SK-N-SH treated with all-trans-retinoic acid at 6 μM for 48 hours (cell line): ENCODE measurements around the gene AR.
"Not testable (repeated sequence)": the region's sequence is repeated elsewhere in the genome, so short reads cannot be mapped to it uniquely, and the experiment has no call there.

Experiments
- ATAC-seq: fragments of 200-7000 bp; cut with Tn5 transposase; 3 replicates; pipeline ENCODE4 v1.9.1; 2020; ENCODE audit warnings: mild to moderate bottlenecking, moderate library complexity
- ARNTL ChIP-seq: fragments of 450-650 bp; formaldehyde crosslinking; IDR thresholded peaks from 2 replicates; pipeline ENCODE4 v1.5.0; 2020; ENCODE audit warnings: low read depth, mild to moderate bottlenecking, moderate library complexity, borderline replicate concordance
- CREB5 ChIP-seq: fragments of 250-450 bp; sonication (Bioruptor Pico); IDR thresholded peaks from 2 replicates; pipeline ENCODE4 v1.5.1; 2020; ENCODE audit warnings: low read depth, mild to moderate bottlenecking, moderate library complexity
- CSDC2 ChIP-seq: fragments of 250-450 bp; sonication (Bioruptor Pico); IDR thresholded peaks from 2 replicates; pipeline ENCODE4 v1.5.0; 2020; ENCODE audit warnings: mild to moderate bottlenecking, moderate library complexity
- CSRNP3 ChIP-seq: fragments of 250-450 bp; sonication (Bioruptor Pico); IDR thresholded peaks from 2 replicates; pipeline ENCODE4 v1.5.1; 2021; ENCODE audit warnings: mild to moderate bottlenecking, moderate library complexity
- ESRRG ChIP-seq: fragments of 250-450 bp; sonication (Bioruptor Pico); IDR thresholded peaks from 2 replicates; pipeline ENCODE4 v1.6.1; 2021; ENCODE audit warnings: mild to moderate bottlenecking
- ISL1 ChIP-seq: fragments of 250-450 bp; sonication (Bioruptor Pico); IDR thresholded peaks from 2 replicates; pipeline ENCODE4 v2.1.2; 2022; ENCODE audit warnings: mild to moderate bottlenecking, moderate library complexity
- POU6F1 ChIP-seq: fragments of 250-450 bp; sonication (Bioruptor Pico); IDR thresholded peaks from 2 replicates; pipeline ENCODE4 v1.8.0; 2021; ENCODE audit warnings: low read depth, mild to moderate bottlenecking, moderate library complexity, borderline replicate concordance
- PPARA ChIP-seq: fragments of 250-450 bp; sonication (Bioruptor Pico); IDR thresholded peaks from 2 replicates; pipeline ENCODE4 v1.5.0; 2020; ENCODE audit warnings: mild to moderate bottlenecking, borderline replicate concordance
- RARB ChIP-seq: fragments of 250-450 bp; sonication (Bioruptor Pico); IDR thresholded peaks from 2 replicates; pipeline ENCODE4 v1.8.0; 2021; ENCODE audit warnings: mild to moderate bottlenecking, moderate library complexity
- TCF4 ChIP-seq: fragments of 250-450 bp; sonication (Bioruptor Pico); IDR thresholded peaks from 2 replicates; pipeline ENCODE4 v1.8.0; 2021; ENCODE audit warnings: mild to moderate bottlenecking, moderate library complexity, borderline replicate concordance
- TOX ChIP-seq: fragments of 250-450 bp; sonication (Bioruptor Pico); IDR thresholded peaks from 2 replicates; pipeline ENCODE4 v1.8.0; 2021; ENCODE audit warnings: mild to moderate bottlenecking, moderate library complexity, borderline replicate concordance
- TSHZ2 ChIP-seq: fragments of 250-450 bp; sonication (Bioruptor Pico); IDR thresholded peaks from 2 replicates; pipeline ENCODE4 v1.5.0; 2020; ENCODE audit warnings: mild to moderate bottlenecking, moderate library complexity
- ZC3H10 ChIP-seq: fragments of 250-450 bp; sonication (Bioruptor Pico); IDR thresholded peaks from 2 replicates; pipeline ENCODE4 v1.5.1; 2021; ENCODE audit warnings: mild to moderate bottlenecking, moderate library complexity
- ZFP3 ChIP-seq: fragments of 250-450 bp; sonication (Bioruptor Pico); IDR thresholded peaks from 2 replicates; pipeline ENCODE4 v1.5.0; 2020; ENCODE audit warnings: mild to moderate bottlenecking, moderate library complexity
- ZFP30 ChIP-seq: fragments of 450-650 bp; formaldehyde crosslinking; IDR thresholded peaks from 2 replicates; pipeline ENCODE4 v1.5.0; 2022; ENCODE audit warnings: mild to moderate bottlenecking, moderate library complexity
- ZNF565 ChIP-seq: fragments of 450-650 bp; formaldehyde crosslinking; conservative IDR thresholded peaks from 2 replicates; pipeline ENCODE4 v1.5.0; 2020; ENCODE audit warnings: low read depth, mild to moderate bottlenecking, moderate library complexity
- ZNF8 ChIP-seq: fragments of 450-650 bp; formaldehyde crosslinking; IDR thresholded peaks from 2 replicates; pipeline ENCODE4 v1.5.0; 2020; ENCODE audit warnings: mild to moderate bottlenecking, moderate library complexity

AR gene

GRCh38 chrX:67622053-67622585 is 78.3 kb downstream of the AR start (continued):
- TF ChIP-seq TSHZ2 (CRISPR knock-in tag) (no peak), ESRRG (CRISPR knock-in tag) (no peak), ZNF565 (CRISPR knock-in tag) (no peak)

- ATAC-seq: no peak
- no peak for TF ChIP-seq ISL1
- TF ChIP-seq ZNF565 (CRISPR knock-in tag): no peak
- no peak for TF ChIP-seq TSHZ2 (CRISPR knock-in tag)
- TF ChIP-seq ESRRG (CRISPR knock-in tag): no peak
These were observed 80.5 kb downstream of the AR start for GRCh38 chrX:67624325-67624724.

- TF ChIP-seq CSDC2 (CRISPR knock-in tag) (no peak), RARB (no peak), ZFP30 (CRISPR knock-in tag) (no peak), ZFP3 (CRISPR knock-in tag) (no peak), ZC3H10 (CRISPR knock-in tag) (no peak)
- no peak for ATAC-seq
These were observed 91.6 kb downstream of the AR start for GRCh38 chrX:67635424-67635823.

GRCh38 chrX:67636532-67636931 is 92.7 kb downstream of the AR start:
- no peak for ATAC-seq
- TF ChIP-seq ZNF8 (CRISPR knock-in tag) (no peak), CSDC2 (CRISPR knock-in tag) (no peak), PPARA (CRISPR knock-in tag) (no peak), ESRRG (CRISPR knock-in tag) (no peak), TOX (no peak), ARNTL (CRISPR knock-in tag) (no peak), CREB5 (no peak), CSRNP3 (CRISPR knock-in tag) (no peak), ZFP30 (CRISPR knock-in tag) (no peak), TCF4 (CRISPR knock-in tag) (no peak), ZC3H10 (CRISPR knock-in tag) (no peak), POU6F1 (CRISPR knock-in tag) (no peak), TSHZ2 (CRISPR knock-in tag) (no peak)

- ATAC-seq: not testable (repeated sequence)
These were observed 93.5 kb downstream of the AR start for GRCh38 chrX:67637293-67637692.
